NK-92 treated with Interleukin-12 subunit alpha and Interleukin-12 subunit beta, amount 100 ng/mL, for 24 hours (cell line): Measurements from ENCODE around the gene BCAS2.

Experiments used
- DNase-seq: peaks from one replicate; lab custom pipeline; 2025; lab: John Stamatoyannopoulos, UW

The BCAS2 gene

GRCh38 chr1:114558544-114558943 lies 22.9 kb downstream of the BCAS2 start:
- no peak for DNase-seq

GRCh38 chr1:114554577-114554976 lies 26.8 kb downstream of the BCAS2 start:
- no peak for DNase-seq

GRCh38 chr1:114552106-114552639 lies 29.2 kb downstream of the BCAS2 start:
- DNase-seq, result no peak

- DNase-seq, result no peak
Observed at GRCh38 chr1:114551400-114551799, 30.0 kb downstream of the BCAS2 start.

- DNase-seq, result no peak
Observed at GRCh38 chr1:114550336-114550735, 31.1 kb downstream of the BCAS2 start.

GRCh38 chr1:114549137-114549536 lies 32.3 kb downstream of the BCAS2 start:
- no peak for DNase-seq

- no peak for DNase-seq
Observed at GRCh38 chr1:114547076-114547475, 34.3 kb downstream of the BCAS2 start.

- DNase-seq, result no peak
Observed at GRCh38 chr1:114545796-114546195, 35.6 kb downstream of the BCAS2 start.

- no peak for DNase-seq
Observed at GRCh38 chr1:114545315-114545714, 36.1 kb downstream of the BCAS2 start.

GRCh38 chr1:114540821-114541220 lies 40.6 kb downstream of the BCAS2 start:
- DNase-seq, result no peak

- no peak for DNase-seq
Observed at GRCh38 chr1:114540272-114540671, 41.1 kb downstream of the BCAS2 start.

GRCh38 chr1:114536043-114536442 lies 45.4 kb downstream of the BCAS2 start:
- no peak for DNase-seq

- no peak for DNase-seq
Observed at GRCh38 chr1:114535401-114535800, 46.0 kb downstream of the BCAS2 start.

- DNase-seq, result no peak
Observed at GRCh38 chr1:114531094-114531493, 50.3 kb downstream of the BCAS2 start.

GRCh38 chr1:114530224-114530623 lies 51.2 kb downstream of the BCAS2 start:
- DNase-seq, result no peak

- DNase-seq, result no peak
Observed at GRCh38 chr1:114524944-114525343, 56.5 kb downstream of the BCAS2 start.

- DNase-seq, result no peak
Observed at GRCh38 chr1:114522264-114522575, 59.2 kb downstream of the BCAS2 start.

- no peak for DNase-seq
Observed at GRCh38 chr1:114521396-114522263, 59.8 kb downstream of the BCAS2 start.
